Endodermal cell (in vitro differentiated cells): ENCODE results near the gene LCN2. TPM values are rescaled to one million over a fixed set of nuclear protein-coding genes. Genes with fewer than 3 reads are reported as not detected.
"Not testable (repeated sequence)": the region's sequence is repeated elsewhere in the genome, so short reads cannot be mapped to it uniquely, and the experiment has no call there.

Experiments used
- DNase-seq: peaks from one replicate; pipeline ENCODE4 v3.0.0-alpha.2; 2017
- H3K27ac ChIP-seq: 2 replicates; pipeline ENCODE4 v1.5.1; 2013; ENCODE audit warnings: mild to moderate bottlenecking, low read depth, low read length, moderate library complexity
- H3K27me3 ChIP-seq: 2 replicates; pipeline ENCODE4 v1.6.1; 2013; ENCODE audit warnings: mild to moderate bottlenecking, low read length, moderate library complexity; ENCODE audit not compliant: insufficient read depth, control insufficient read depth, poor library complexity, severe bottlenecking
- H3K36me3 ChIP-seq: 2 replicates; pipeline ENCODE4 v1.7.0; 2013; ENCODE audit warnings: mild to moderate bottlenecking, low read length, moderate library complexity; ENCODE audit not compliant: control insufficient read depth, insufficient read depth
- H3K4me1 ChIP-seq: one replicate; pipeline ENCODE4 v1.7.0; 2013; ENCODE audit warnings: low read length; ENCODE audit not compliant: control insufficient read depth, insufficient read depth
- H3K4me3 ChIP-seq: 2 replicates; pipeline ENCODE4 v1.5.1; 2013; ENCODE audit warnings: mild to moderate bottlenecking, low read length, moderate library complexity
- H3K9ac ChIP-seq: 2 replicates; pipeline ENCODE4 v1.6.1; 2013; ENCODE audit warnings: mild to moderate bottlenecking, low read length, moderate library complexity; ENCODE audit not compliant: poor library complexity, severe bottlenecking; ENCODE audit errors: extremely low read depth
- H3K9me3 ChIP-seq: 2 replicates; pipeline ENCODE4 v1.6.1; 2013; ENCODE audit warnings: mild to moderate bottlenecking, low read length, moderate library complexity; ENCODE audit not compliant: control insufficient read depth
- H3K27ac Mint-ChIP-seq: 2 replicates; pipeline ENCODE4 v1.8.0; 2020; ENCODE audit warnings: mixed read lengths
- H3K27me3 Mint-ChIP-seq: 2 replicates; pipeline ENCODE4 v1.8.0; 2021; ENCODE audit warnings: mild to moderate bottlenecking, mixed read lengths; ENCODE audit not compliant: insufficient read depth
- H3K36me3 Mint-ChIP-seq: 2 replicates; pipeline ENCODE4 v1.8.0; 2020; ENCODE audit warnings: low read depth, mixed read lengths
- H3K4me1 Mint-ChIP-seq: 2 replicates; pipeline ENCODE4 v1.8.0; 2020; ENCODE audit warnings: mixed read lengths
- H3K4me3 Mint-ChIP-seq: 2 replicates; pipeline ENCODE4 v1.8.0; 2020; ENCODE audit warnings: mild to moderate bottlenecking, moderate library complexity, mixed read lengths
- H3K9me3 Mint-ChIP-seq: 2 replicates; pipeline ENCODE4 v1.8.0; 2020; ENCODE audit warnings: mild to moderate bottlenecking, mixed read lengths
- CTCF ChIP-seq: fragments of 200-600 bp; sonication (generic); conservative IDR thresholded peaks from 2 replicates; pipeline ENCODE4 v1.5.0; 2021; ENCODE audit warnings: antibody characterized with exemption, mild to moderate bottlenecking
- WGBS, 2 experiments: methylation state at CpG; one replicate each; pipeline versions ENCODE4 v1.1.5 to v1.1.7; 2013; ENCODE audit warnings: missing lambda C conversion rate in 2 of 2, mixed read lengths in 1 of 2; ENCODE audit not compliant: insufficient coverage in 1 of 2, insufficient read length in 1 of 2; 5-methylcytosine and 5-hydroxymethylcytosine counted together
- total RNA-seq, 2 donors: library from RNA; stranded (reverse); fragmentation: NEBNext Ultra II Directional in 1 of 2; extraction: Animal tissue kit (Norgen Biotek cat#: 25700) in 1 of 2; gene quantifications; 2 replicates in 1 of 2; 3 replicates in 1 of 2; pipeline ENCODE4 v1.2.1, GENCODE V29; 2021

Gene LCN2
- total RNA-seq, 2 donors from 2014 or later, result not detected

GRCh38 chr9:128135561-128135960 lies 13.7 kb upstream of the LCN2 start:
- not testable (repeated sequence) for H3K9me3 Mint-ChIP-seq

GRCh38 chr9:128136816-128137793 lies 12.1 kb upstream of the LCN2 start:
- Histone ChIP-seq H3K9ac (no peak overlapping the region), H3K9me3 (peaks cover 9% of the 10 kb centered on the region), H3K27ac (no peak overlapping the region), H3K27me3 (peaks cover 11% of the 10 kb centered on the region), H3K4me3 (no peak overlapping the region), H3K4me1 (no peaks in the 10 kb centered on the region), H3K36me3 (no peaks in the 10 kb centered on the region)
- no peak overlapping the region for H3K4me3 Mint-ChIP-seq
- peak; percentile 29 for DNase-seq
- H3K27me3 Mint-ChIP-seq, result peaks cover 26% of the 10 kb centered on the region
- H3K9me3 Mint-ChIP-seq, result no peaks in the 10 kb centered on the region
- H3K4me1 Mint-ChIP-seq, result peaks cover 4% of the 10 kb centered on the region
- 93 to 98% methylated on average over 16 to 18 of the region's 18 CpGs for WGBS, 2 experiments
- no peak overlapping the region for H3K27ac Mint-ChIP-seq
- TF ChIP-seq CTCF, result no peak
- no peaks in the 10 kb centered on the region for H3K36me3 Mint-ChIP-seq

More at GRCh38 chr9:128135561-128135960, 13.7 kb upstream of the LCN2 start:
- peak overlapping the region; percentile 24 for H3K27ac ChIP-seq
- DNase-seq, result peak; percentile 48
- H3K27ac Mint-ChIP-seq, H3K9ac ChIP-seq, H3K4me1 ChIP-seq, H3K4me3 Mint-ChIP-seq, H3K9me3 ChIP-seq, H3K4me3 ChIP-seq, H3K36me3 Mint-ChIP-seq, H3K4me1 Mint-ChIP-seq, H3K36me3 ChIP-seq: not testable (repeated sequence)
- TF ChIP-seq CTCF, result peak; percentile 28
- WGBS, 2 experiments, result 88 to 89% methylated on average over 4 to 8 of the region's 8 CpGs
- peaks cover 11% of the 10 kb centered on the region for H3K27me3 ChIP-seq
- H3K27me3 Mint-ChIP-seq, result peaks cover 38% of the 10 kb centered on the region

GRCh38 chr9:128138001-128138400 lies 11.3 kb upstream of the LCN2 start:
- Histone ChIP-seq H3K27ac (no peak overlapping the region), H3K4me3 (no peak overlapping the region), H3K36me3 (no peaks in the 10 kb centered on the region), H3K27me3 (peaks cover 9% of the 10 kb centered on the region), H3K9me3 (peaks cover 9% of the 10 kb centered on the region), H3K9ac (no peak overlapping the region), H3K4me1 (no peaks in the 10 kb centered on the region)
- TF ChIP-seq CTCF, result no peak
- Mint-ChIP-seq H3K4me1 (no peaks in the 10 kb centered on the region), H3K36me3 (no peaks in the 10 kb centered on the region), H3K4me3 (no peak overlapping the region), H3K9me3 (no peaks in the 10 kb centered on the region), H3K27me3 (peaks cover 20% of the 10 kb centered on the region), H3K27ac (no peak overlapping the region)
- 85% methylated on average over 3 of the region's 3 CpGs; no CpG with 5 or more reads in 1 of the 2 experiments for WGBS, 2 experiments
- DNase-seq, result no peak
